Measurements from ENCODE around the gene FANCI.

- TF ChIP-seq POLR2AphosphoS5 (IDR thresholded peaks at IDR 0.05; ENCODE audit: low read depth, low read length): no peak
- no peak for TF ChIP-seq SIN3A (IDR thresholded peaks at IDR 0.05; ENCODE audit: borderline replicate concordance, insufficient read depth, low read length)
- TF ChIP-seq TAF1 (IDR thresholded peaks at IDR 0.05; ENCODE audit: borderline replicate concordance, insufficient read depth, low read length): no peak
These were observed 16.4 kb upstream of the FANCI start for GRCh38 chr15:89227425-89227824.
